Lung (tissue), 12 donors: ENCODE results near the gene NOL12. TPM values are rescaled to one million over a fixed set of nuclear protein-coding genes. Genes with fewer than 3 reads are reported as not detected.
A peak's percentile ranks its signal among the peaks of the same experiment; 100 is the strongest.

Source experiments
- ATAC-seq: fragments of 200-7000 bp; cut with Tn5 transposase; one replicate; pipeline ENCODE4 v1.9.1; 2020; ENCODE audit warnings: moderate number of reproducible peaks; ENCODE audit not compliant: insufficient read depth, low FRiP score
- DNase-seq, 3 donors: peaks; one replicate each; pipeline ENCODE4 v3.0.0-alpha.2; 2013 to 2017
- H3K27ac ChIP-seq, 2 donors: one replicate each; pipeline ENCODE4 v1.5.1; 2013; ENCODE audit warnings: mild to moderate bottlenecking in 2 of 2, moderate library complexity in 2 of 2, control low read depth in 1 of 2, inconsistent platforms in 1 of 2, low read depth in 1 of 2, low read length in 1 of 2
- H3K27me3 ChIP-seq, 3 donors: one replicate each; pipeline ENCODE4 v1.5.1; 2013; ENCODE audit warnings: low read length in 2 of 3; ENCODE audit not compliant: control insufficient read depth in 3 of 3, insufficient read depth in 3 of 3
- H3K36me3 ChIP-seq, 4 donors: one replicate each; pipeline ENCODE4 v1.5.1; 2013; ENCODE audit warnings: low read length in 4 of 4, mild to moderate bottlenecking in 1 of 4, moderate library complexity in 1 of 4; ENCODE audit not compliant: control insufficient read depth in 4 of 4, insufficient read depth in 4 of 4
- H3K4me1 ChIP-seq, 5 donors: one replicate each; pipeline ENCODE4 v1.5.1; 2013; ENCODE audit warnings: low read length in 5 of 5, mild to moderate bottlenecking in 2 of 5, moderate library complexity in 1 of 5; ENCODE audit not compliant: control insufficient read depth in 5 of 5, insufficient read depth in 5 of 5
- H3K4me3 ChIP-seq: one replicate; pipeline ENCODE4 v1.5.1; 2013; ENCODE audit warnings: mild to moderate bottlenecking, control low read depth, moderate library complexity
- H3K9ac ChIP-seq, 2 donors: one replicate each; pipeline ENCODE4 v1.5.1; 2013; ENCODE audit warnings: low read length in 2 of 2, control low read depth in 1 of 2; ENCODE audit not compliant: insufficient read depth in 1 of 2
- H3K9me3 ChIP-seq, 4 donors: one replicate each; pipeline ENCODE4 v1.5.1; 2013; ENCODE audit warnings: low read length in 3 of 4, mild to moderate bottlenecking in 1 of 4, moderate library complexity in 1 of 4; ENCODE audit not compliant: control insufficient read depth in 4 of 4, insufficient read depth in 3 of 4
- WGBS, 2 donors: extraction: QIAGEN DNeasy Blood & Tissue Kit; methylation state at CpG; one replicate each; pipeline ENCODE4 v1.1.7; 2013; 5-methylcytosine and 5-hydroxymethylcytosine counted together
- polyA plus RNA-seq, 2 donors: library from polyadenylated mRNA; stranded (reverse); fragments of 200-250 nt; gene quantifications; one replicate each; pipeline ENCODE4 v1.2.1, GENCODE V29; 2013
- total RNA-seq, 2 donors: library from RNA; depleted of rRNA in 1 of 2; stranded (reverse); fragments of >200 nt in 1 of 2; gene quantifications; one replicate each; pipeline ENCODE4 v1.2.1, GENCODE V29; 2014 to 2021
- TF ChIP-seq, protein P1 (sequence below): IDR thresholded peaks from 2 replicates; pipeline ENCODE4 v1.5.1; 2012; ENCODE audit warnings: mild to moderate bottlenecking; ENCODE audit errors: control extremely low read depth, extremely low read depth
- donor health status: control.
- donor health status: control.
- donor health status: Bipolar disorder and iron deficiency.
- donor health status: healthy.
- donor health status: DM: yes; HTN: yes; CAD: no.

NOL12 gene
- total and polyA plus RNA-seq, 4 donors = 14.5 to 37.0 (median 29.5) TPM

DNA sequence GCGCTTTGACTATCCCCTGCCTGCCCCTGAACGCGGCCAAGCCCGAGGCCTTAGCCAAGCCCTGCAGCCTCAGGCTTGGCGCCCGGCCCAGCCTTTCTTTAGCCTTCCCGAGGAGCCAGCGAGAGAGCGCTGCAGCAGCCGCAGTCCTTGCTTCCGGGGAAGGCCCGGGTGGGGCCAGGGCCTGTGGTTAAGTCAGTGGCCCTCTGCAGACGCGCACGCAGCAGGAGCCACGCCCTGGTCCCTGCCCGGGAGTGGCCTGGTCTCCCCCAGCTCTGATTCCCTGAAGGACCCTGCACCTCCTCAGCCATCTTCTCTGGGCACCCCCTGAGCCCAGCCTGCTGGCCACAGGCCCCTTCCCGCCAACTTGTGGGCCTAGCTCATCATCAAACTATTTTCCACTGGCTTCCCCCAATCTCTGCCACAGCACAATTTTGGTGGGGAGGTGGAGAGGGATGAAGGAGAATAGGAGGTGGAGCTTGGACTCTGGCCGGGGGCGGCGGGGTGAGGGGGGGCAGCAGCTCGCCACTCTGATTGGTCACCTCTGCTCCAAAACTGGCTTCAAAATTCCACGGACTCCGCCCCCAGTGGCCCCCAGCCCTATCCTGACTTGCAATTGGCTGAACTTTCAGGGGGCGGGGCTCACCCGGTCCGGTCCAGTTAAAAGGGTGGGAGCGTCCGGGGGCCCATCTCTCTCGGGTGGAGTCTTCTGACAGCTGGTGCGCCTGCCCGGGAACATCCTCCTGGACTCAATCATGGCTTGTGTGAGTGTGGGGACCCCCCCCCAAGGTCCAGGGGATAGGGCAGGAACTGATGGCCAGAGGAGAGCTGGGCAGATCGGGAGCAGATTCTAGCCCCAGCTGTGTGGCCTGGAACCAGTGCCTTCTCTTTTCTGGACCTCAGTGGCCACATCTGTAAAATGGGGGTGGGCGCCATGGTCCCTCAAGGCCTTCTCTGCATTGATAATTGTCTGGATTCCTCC, 10.9 kb upstream of the NOL12 start, which contains the start of gene LGALS1:
Gene LGALS1, plus strand, starts transcription at position 686 of the 979 bp plus-strand sequence. Its CDS starts 67 bp downstream, at position 753.
- Histone ChIP-seq H3K9me3 (no peaks in the 10 kb centered on the region), H3K27ac (peak within 1 kb of the TSS; percentile 95 to 97), H3K4me3 (peak within 1 kb of the TSS; percentile 60), H3K36me3 (peaks cover 0 to 7% (median 4%) of the 10 kb centered on the region in 4 donors), H3K9ac (peak within 1 kb of the TSS in 1 of 2 donors; percentile 85), H3K4me1 (peaks cover 0 to 16% (median 8%) of the 10 kb centered on the region in 5 donors), H3K27me3 (no peaks in the 10 kb centered on the region)
- ATAC-seq (peak; percentile 78), DNase-seq (peak; percentile 97)
- WGBS, 2 donors = 10 to 12% methylated on average over 34 of the region's 34 CpGs
- TF ChIP-seq, protein P1, sequence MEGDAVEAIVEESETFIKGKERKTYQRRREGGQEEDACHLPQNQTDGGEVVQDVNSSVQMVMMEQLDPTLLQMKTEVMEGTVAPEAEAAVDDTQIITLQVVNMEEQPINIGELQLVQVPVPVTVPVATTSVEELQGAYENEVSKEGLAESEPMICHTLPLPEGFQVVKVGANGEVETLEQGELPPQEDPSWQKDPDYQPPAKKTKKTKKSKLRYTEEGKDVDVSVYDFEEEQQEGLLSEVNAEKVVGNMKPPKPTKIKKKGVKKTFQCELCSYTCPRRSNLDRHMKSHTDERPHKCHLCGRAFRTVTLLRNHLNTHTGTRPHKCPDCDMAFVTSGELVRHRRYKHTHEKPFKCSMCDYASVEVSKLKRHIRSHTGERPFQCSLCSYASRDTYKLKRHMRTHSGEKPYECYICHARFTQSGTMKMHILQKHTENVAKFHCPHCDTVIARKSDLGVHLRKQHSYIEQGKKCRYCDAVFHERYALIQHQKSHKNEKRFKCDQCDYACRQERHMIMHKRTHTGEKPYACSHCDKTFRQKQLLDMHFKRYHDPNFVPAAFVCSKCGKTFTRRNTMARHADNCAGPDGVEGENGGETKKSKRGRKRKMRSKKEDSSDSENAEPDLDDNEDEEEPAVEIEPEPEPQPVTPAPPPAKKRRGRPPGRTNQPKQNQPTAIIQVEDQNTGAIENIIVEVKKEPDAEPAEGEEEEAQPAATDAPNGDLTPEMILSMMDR = no peak

DNA sequence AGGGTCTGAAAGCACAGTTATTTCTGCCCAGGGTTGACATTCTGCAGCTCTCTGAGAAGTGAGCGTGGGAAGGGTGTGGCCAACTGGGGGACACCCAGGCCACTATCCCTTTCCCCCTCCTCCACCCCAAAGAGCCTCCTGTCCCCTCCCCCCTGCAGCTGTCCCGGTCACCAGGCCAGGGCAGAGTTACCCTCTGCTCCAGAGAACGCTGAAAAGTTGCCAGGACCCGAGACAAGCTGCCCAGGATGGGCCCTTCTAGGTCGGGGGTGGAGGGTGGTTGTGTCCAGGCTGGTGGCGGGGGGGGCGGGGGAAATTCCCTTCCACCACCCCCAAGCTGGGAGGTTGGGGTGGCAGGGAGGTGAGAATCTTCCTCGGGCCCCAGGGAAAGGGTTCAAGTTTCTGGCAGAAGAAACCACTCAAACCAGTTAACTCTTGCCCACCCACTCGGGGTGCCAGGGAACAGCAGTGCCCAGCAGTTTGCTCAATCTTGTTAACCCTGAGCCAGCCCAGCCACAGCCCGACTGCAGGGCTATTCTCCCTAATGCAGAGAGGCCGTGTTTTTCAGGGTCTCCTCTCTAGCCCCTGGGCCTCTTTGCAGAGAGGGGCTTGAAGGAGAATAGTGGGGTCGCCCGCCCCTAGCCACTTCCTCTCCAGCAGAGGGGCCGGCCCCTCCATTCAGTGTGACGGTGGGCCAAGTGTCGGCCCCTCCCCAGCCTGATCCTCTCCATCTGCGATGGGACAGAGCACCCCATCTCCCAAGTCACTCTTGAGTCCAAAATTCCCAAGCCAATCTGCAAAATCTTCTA, 10.0 kb upstream of the NOL12 start:
- 14 to 17% methylated on average over 17 of the region's 17 CpGs for WGBS, 2 donors
- H3K4me1 ChIP-seq = peaks cover 0 to 16% (median 8%) of the 10 kb centered on the region in 5 donors

DNA sequence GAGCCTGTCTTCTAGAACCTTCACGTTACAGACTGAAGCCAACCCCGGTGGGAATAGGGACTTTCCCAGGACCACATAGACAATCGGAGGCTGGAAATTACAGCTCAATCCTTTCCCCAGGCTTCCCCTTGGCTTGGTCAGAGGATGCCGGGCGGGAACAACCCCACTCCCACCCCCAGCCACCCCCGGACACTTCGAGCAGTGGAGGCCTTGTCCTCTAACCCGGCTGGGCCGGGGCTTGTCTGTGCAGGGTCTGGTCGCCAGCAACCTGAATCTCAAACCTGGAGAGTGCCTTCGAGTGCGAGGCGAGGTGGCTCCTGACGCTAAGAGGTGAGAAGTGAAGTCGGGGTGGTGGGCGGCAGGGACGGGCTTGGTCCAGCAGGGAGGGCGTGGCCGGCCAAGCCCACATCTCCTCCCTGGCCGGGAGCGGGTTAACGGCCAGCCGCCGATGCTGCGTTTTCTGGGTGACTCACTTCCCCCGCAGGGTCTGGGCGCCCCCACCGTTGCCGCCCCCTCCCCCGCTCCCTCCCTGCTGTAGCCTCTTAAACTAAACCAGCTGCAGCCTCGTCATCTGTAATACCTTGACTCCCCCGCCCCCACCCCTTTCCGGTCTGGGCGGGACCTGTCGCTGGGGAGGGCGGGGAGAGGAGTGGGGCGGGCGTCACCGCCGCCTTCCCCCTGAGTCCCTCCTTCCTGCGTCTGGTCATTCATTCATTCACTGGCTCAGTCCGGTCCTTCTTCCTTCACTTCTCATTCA, 9.2 kb upstream of the NOL12 start:
- H3K4me1 ChIP-seq = peaks cover 0 to 16% (median 8%) of the 10 kb centered on the region in 5 donors
- ATAC-seq = peak; percentile 60
- WGBS, 2 donors = 1 to 2% methylated on average over 26 to 42 of the region's 42 CpGs

More for the DNA sequence above, 10.0 kb upstream of the NOL12 start:
- DNase-seq (peak in 2 of 3 donors; percentile 55 to 65), ATAC-seq (no peak)
- TF ChIP-seq, protein P1 = no peak
- H3K36me3 ChIP-seq = peaks cover 0 to 7% (median 4%) of the 10 kb centered on the region in 4 donors
- H3K9ac ChIP-seq = peak overlapping the region in 1 of 2 donors; percentile 85
- H3K27me3 ChIP-seq = no peaks in the 10 kb centered on the region
- peak overlapping the region; percentile 95 to 97 for H3K27ac ChIP-seq
- H3K4me3 ChIP-seq = peak overlapping the region; percentile 60
- H3K9me3 ChIP-seq = no peaks in the 10 kb centered on the region

More for the DNA sequence above, 9.2 kb upstream of the NOL12 start:
- H3K36me3 ChIP-seq = peaks cover 0 to 7% (median 4%) of the 10 kb centered on the region in 4 donors
- H3K4me3 ChIP-seq = peak overlapping the region; percentile 60
- no peaks in the 10 kb centered on the region for H3K27me3 ChIP-seq
- H3K9ac ChIP-seq = peak overlapping the region; percentile 46 to 85
- H3K9me3 ChIP-seq = no peaks in the 10 kb centered on the region
- peak; percentile 87 to 90 (median 89) for DNase-seq
- TF ChIP-seq, protein P1 = no peak
- H3K27ac ChIP-seq = peak overlapping the region; percentile 95 to 97
